NCI-H2107 (cell line): ENCODE data around the gene PITX2.

Experiments used
- DNase-seq: peaks from one replicate; lab custom pipeline; 2025; lab: John Stamatoyannopoulos, UW

PITX2 gene

GRCh38 chr4:110623718-110624397, 981 bp upstream of the PITX2 start:
- no peak for DNase-seq

GRCh38 chr4:110621839-110622751, 782 bp downstream of the PITX2 start:
- no peak for DNase-seq

GRCh38 chr4:110621328-110621812, 1.5 kb downstream of the PITX2 start:
- DNase-seq: no peak

- no peak for DNase-seq
Measured at GRCh38 chr4:110620691-110621327, 2.1 kb downstream of the PITX2 start.

- no peak for DNase-seq
Measured at GRCh38 chr4:110620322-110620690, 2.6 kb downstream of the PITX2 start.

GRCh38 chr4:110619463-110620247, 3.2 kb downstream of the PITX2 start:
- DNase-seq: no peak

- DNase-seq: no peak
Measured at GRCh38 chr4:110618581-110619462, 4.1 kb downstream of the PITX2 start.

- no peak for DNase-seq
Measured at GRCh38 chr4:110617646-110618580, 5.0 kb downstream of the PITX2 start.

GRCh38 chr4:110617075-110617640, 5.7 kb downstream of the PITX2 start:
- no peak for DNase-seq

GRCh38 chr4:110616238-110617074, 6.4 kb downstream of the PITX2 start:
- no peak for DNase-seq

- DNase-seq: no peak
Measured at GRCh38 chr4:110615353-110616237, 7.3 kb downstream of the PITX2 start.

GRCh38 chr4:110614976-110615352, 7.9 kb downstream of the PITX2 start:
- no peak for DNase-seq

GRCh38 chr4:110614173-110614963, 8.5 kb downstream of the PITX2 start:
- DNase-seq: no peak

- no peak for DNase-seq
Measured at GRCh38 chr4:110613745-110614144, 9.1 kb downstream of the PITX2 start.

GRCh38 chr4:110612631-110613269, 10.1 kb downstream of the PITX2 start:
- no peak for DNase-seq

- DNase-seq: no peak
Measured at GRCh38 chr4:110611968-110612447, 10.9 kb downstream of the PITX2 start.
